T-helper 1 cell treated with Interleukin-12 subunit alpha and Interleukin-12 subunit beta and Interleukin-4 antibody, amounts not matched to agents 30 ng/mL and 1 ng/mL, for 36 hours (primary cell): ENCODE results near the gene OR9Q1. TPM values are rescaled to one million over a fixed set of nuclear protein-coding genes. Genes with fewer than 3 reads are reported as not detected.
"Not testable (repeated sequence)": the region's sequence is repeated elsewhere in the genome, so short reads cannot be mapped to it uniquely, and the experiment has no call there.

Experiments
- intact Hi-C: fragments of 100-400 bp; cut with micrococcal nuclease; formaldehyde crosslinking; loops from one replicate; pipeline ENCODE4 v1.15.1; 2024
- total RNA-seq: library from RNA; stranded (reverse); gene quantifications from 2 replicates; pipeline ENCODE4 v1.2.3, GENCODE V29; 2022

Gene OR9Q1, protein sequence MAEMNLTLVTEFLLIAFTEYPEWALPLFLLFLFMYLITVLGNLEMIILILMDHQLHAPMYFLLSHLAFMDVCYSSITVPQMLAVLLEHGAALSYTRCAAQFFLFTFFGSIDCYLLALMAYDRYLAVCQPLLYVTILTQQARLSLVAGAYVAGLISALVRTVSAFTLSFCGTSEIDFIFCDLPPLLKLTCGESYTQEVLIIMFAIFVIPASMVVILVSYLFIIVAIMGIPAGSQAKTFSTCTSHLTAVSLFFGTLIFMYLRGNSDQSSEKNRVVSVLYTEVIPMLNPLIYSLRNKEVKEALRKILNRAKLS
- total RNA-seq, result not detected in 2 replicates

- intact Hi-C loops, result no loop called here
These were observed at the start of gene OR9Q1 for GRCh38 chr11:58023435-58023931. OR9Q1 (plus strand) TSS chr11:58023881; CDS start chr11:58179445, 155,564 bp downstream.

- intact Hi-C loops, result no loop called here
These were observed 49.5 kb upstream of the OR9Q1 start for GRCh38 chr11:57974132-57974531.

DNA sequence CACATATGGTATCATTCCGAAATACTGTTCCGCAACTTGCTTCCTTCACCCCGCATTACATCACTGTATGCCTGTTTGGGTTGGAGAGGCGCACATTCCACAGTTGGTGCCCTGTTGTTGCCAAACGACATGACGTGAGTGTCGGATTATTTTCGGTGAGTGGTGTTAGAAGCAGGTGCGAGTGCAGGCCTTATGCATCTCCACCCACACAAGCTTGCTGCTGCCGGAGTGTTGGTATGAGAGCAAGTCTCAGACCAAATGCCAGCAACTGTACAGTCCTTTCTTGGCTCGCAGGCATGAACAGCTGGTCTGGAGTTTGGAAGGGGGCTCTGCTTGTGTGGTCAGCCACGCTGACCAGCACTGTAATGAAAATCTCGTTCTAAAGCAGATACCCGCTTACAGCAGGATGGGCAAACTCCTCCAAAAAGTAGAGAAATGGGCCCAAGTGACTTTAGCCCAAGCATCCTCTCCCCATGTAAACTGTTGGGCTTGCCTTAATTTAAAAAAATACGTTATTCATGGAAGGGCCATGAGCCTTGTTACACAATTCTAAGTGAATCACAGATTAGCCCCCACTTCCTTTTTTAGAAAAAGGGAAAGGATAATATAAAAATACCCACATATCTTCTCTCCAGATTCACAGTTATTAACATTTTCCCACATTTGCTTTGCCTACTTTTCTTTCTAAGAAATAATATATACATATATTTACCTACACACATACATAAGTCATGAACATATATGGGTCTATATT is 48.7 kb upstream of the OR9Q1 start:
- intact Hi-C loops, result no loop called here

DNA sequence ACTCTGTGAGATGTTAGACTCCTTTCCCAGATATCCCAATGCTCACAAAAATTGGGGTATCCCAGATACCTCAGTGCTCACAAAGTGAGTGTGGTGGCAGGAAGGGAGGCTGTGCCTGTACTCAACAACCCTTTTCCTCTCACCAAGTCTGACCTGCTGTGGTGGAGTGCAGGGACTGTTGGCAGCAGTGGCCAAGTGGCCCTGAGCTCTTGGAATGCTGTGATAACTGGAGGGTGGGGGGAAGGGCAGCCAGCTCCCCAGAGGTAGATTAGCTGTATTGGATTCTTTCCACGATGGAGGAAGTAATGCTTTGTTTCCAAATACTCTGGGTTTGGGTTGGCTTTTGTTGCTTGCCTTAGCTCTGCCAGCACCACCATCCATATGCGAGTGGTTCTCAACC is 46.0 kb upstream of the OR9Q1 start:
- intact Hi-C loops, result no loop called here

DNA sequence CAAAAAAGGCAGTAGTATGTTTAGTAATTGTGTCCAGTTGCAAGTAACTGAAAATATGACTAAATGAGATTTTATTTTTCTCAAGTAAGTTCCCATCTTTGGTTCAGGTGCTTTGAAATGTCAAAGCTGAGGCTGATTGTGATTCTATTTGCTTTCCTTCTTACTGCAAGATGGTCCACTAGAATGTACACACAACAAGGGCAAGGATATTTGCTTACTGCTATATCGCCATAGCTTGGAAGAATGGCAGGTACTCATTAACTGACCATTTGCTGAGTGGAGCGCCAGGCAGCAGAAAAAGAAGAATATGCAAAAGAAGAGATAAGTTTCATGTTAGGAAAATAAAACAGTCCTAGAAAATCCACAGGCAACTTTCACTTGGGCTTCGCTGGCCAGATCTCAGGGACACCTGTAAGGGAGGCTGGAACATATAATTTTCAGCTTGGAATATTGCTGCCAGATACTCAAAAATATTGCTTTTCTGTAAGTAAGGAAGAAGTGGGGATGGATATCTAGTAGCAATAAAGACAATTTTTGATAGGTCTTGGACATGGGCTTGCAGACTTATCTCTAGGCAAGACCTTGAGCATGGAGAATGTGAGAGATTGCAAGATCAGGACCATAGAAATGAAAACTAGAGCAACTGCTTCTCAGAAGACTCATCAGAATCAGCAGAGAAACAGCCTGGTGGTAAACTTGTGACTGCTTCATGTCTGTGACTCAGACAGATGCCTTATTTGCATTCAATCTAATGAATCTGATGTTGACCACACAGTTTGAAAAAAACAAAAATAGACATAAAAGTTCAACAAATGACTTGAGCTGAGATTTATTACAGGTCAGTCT is 44.8 kb upstream of the OR9Q1 start:
- intact Hi-C loops, result no loop called here

DNA sequence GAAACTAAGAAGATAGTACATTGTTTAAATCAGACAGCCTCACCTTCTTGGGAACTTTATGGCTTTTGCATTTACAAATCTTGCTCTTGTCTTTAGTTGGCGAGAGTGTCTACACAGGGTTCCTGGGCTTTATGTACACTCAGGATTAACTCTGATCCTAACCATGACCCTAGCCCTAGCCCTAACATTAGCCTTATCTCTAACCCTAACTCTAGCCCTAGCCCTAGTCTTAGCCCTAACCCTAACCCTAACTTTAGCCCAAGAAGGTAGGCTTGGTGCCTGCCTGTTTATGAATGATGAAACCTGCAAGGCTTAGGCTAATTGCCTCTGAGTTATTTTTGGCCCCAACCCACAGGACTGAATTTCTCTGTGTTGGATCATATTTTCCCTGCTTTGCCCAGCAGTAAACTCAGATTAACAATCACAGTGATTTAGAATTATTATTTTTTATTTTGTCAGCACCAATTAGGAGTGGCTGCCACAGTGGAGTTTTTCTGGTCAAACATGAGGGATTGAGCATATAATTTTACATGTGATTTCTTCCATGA is 44.1 kb upstream of the OR9Q1 start:
- intact Hi-C loops, result no loop called here

DNA sequence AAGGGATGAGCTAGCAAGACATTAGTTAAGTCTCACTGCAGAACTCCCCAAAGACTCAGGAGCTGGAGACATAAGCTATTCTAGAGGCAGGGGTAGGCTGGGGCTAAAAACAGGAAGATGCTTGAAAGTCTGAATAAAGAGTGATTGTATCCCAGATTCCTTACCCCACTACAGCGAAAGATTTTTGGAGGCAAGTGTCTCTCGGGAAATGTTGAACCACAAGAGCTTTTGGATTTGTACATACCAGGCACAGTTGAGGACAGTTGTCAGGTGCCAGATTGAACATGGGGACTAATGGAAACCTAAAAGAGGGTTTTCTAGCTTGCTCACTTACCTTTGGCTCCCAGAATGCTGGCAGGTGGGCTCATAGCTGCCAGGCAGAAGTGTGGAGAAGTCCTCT is 43.5 kb upstream of the OR9Q1 start:
- intact Hi-C loops, result no loop called here

DNA sequence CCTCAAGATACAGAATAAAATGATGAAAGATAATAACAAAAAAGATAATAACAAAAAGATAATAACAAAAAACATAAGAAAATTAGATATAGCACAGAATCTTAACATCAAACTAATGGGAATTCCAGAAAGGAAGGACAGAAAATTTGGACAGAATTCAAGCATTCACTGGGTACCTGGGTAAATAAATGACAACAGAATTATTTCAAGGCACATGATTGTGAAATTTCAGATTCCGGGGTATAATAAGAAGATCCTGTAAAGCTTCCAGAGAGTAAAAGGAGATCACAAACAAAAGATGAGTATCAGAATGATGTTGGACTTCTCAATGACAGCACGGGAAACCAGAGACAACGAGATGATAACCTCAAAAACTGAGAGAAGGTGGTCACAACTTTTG is 42.1 kb upstream of the OR9Q1 start:
- intact Hi-C loops, result no loop called here

- intact Hi-C loops, result no loop called here
These were observed 40.9 kb upstream of the OR9Q1 start for GRCh38 chr11:57982776-57983175.

- intact Hi-C loops, result no loop called here
These were observed 40.5 kb upstream of the OR9Q1 start for GRCh38 chr11:57983191-57983590.

GRCh38 chr11:57999523-57999922 is 24.2 kb upstream of the OR9Q1 start:
- intact Hi-C loops, result not testable (repeated sequence)

DNA sequence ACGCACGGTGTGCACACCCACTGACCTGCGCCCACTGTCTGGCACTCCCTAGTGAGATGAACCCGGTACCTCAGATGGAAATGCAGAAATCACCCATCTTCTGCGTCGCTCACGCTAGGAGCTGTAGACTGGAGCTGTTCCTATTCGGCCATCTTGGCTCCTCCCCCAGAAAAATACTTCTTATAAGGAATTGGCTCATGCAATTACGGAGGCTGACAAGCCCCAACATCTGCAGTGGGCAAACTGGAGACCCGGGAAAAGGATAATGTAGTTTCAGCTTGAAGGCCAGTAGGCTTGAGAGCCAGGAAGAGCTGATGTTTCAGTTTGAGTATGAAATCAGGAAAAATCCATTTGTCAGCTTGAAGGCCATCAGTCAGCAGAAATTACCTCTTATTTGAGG is 23.7 kb upstream of the OR9Q1 start:
- intact Hi-C loops, result not testable (repeated sequence)

- intact Hi-C loops, result no loop called here
These were observed 23.0 kb upstream of the OR9Q1 start for GRCh38 chr11:58000699-58001098.

- intact Hi-C loops, result no loop called here
These were observed 20.6 kb upstream of the OR9Q1 start for GRCh38 chr11:58003036-58003435.

- intact Hi-C loops, result no loop called here
These were observed 20.1 kb upstream of the OR9Q1 start for GRCh38 chr11:58003591-58003990.

- intact Hi-C loops, result no loop called here
These were observed 19.0 kb upstream of the OR9Q1 start for GRCh38 chr11:58004664-58005063.

- intact Hi-C loops, result no loop called here
These were observed 16.7 kb upstream of the OR9Q1 start for GRCh38 chr11:58006940-58007339.

DNA sequence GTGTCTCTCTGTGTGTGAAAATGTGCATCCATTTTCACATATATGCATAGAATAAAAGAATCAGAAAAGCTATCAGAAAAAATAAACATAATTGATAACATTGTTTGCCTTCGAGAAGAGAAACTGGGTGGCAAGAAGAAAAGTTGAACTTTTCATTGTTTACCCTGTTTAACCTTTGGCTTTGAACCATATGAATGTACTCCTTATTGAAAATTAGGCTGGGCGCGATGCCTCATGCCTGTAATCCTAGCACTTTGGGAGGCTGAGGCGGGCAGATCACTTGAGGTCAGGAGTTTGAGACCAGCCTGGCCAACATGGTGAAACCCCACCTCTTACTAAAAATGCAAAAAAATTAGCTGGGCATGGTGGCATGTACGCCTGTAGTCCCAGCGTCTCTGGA is 11.9 kb upstream of the OR9Q1 start:
- intact Hi-C loops, result no loop called here

GRCh38 chr11:58024601-58025091 is 965 bp downstream of the OR9Q1 start:
- intact Hi-C loops, result no loop called here

DNA sequence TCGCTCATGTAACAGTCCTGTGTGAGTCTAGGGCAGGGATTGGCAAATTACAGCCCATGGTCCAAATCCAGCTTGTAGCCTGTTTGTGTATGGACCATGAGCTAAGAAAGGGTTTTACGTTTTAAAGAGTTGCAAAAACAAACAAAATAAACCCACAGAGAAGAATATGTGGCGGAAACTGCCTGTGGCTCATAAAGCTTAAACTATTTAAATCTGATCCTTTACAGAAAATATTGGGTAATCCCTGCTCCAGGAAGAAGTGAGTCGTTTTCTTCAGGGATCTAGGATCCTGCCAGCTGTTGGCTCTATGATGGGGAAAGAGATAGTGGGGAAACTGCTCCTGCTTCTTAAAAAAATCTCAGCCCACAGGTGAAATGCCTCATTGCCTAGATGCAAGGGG is 3.7 kb downstream of the OR9Q1 start:
- intact Hi-C loops, result no loop called here

DNA sequence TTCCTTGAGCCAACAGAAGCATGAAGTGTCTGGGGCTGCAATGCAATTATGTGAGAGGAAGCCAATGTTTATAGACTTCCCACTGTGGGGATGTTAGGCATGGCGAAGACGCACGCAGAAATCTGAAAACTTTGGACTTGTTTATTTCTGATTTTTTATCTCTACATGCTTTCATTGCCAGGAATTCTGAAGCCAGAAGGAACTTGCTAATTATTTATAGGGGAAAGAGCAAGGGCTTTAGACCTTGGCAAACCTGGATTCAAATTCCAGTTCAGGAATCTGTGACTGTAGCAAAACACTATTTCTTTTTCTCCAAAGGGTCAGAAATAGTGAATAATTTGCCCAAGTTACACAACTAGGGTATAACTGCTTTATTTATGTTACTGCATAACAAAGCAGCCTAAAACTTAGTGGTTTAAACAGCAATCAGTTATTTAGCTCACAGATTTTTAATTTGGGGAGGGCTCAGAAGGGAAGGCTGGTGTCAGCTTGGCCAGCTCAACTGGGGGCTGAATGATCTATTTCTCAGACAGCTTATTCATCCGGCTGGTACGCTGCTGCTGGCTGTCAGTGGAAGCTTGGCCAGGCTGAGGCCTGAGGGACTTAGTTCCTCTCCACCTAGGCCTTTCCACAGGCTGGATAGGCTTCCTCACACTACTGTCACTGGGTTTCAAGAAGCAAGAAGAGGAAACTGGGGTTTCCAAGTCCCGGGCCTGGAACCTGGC is 5.2 kb downstream of the OR9Q1 start:
- intact Hi-C loops, result no loop called here
